Left cardiac atrium (tissue), 4 donors: ENCODE measurements around the gene PKD2. TPM values are rescaled to one million over a fixed set of nuclear protein-coding genes. Genes with fewer than 3 reads are reported as not detected.
"Not testable (repeated sequence)": the region's sequence is repeated elsewhere in the genome, so short reads cannot be mapped to it uniquely, and the experiment has no call there.

Source experiments
- ATAC-seq, 2 donors: fragments of 200-7000 bp; cut with Tn5 transposase; one replicate each; pipeline ENCODE4 v1.9.1; 2020; ENCODE audit warnings: mild to moderate bottlenecking in 2 of 2, moderate library complexity in 2 of 2
- DNase-seq: peaks from one replicate; pipeline ENCODE4 v3.0.0-alpha.2; 2020
- intact Hi-C, 2 donors: fragments of 100-400 bp; cut with DNase I; formaldehyde crosslinking; loops; one replicate each; pipeline versions ENCODE4 v1.14.1 to v1.15.1; 2022 to 2023
- total RNA-seq, 2 donors: library from RNA; stranded (reverse); fragmentation: NEBNext Ultra II Directional; extraction: Animal tissue kit (Norgen Biotek cat#: 25700); gene quantifications; one replicate each; pipeline ENCODE4 v1.2.1, GENCODE V29; 2021
- donor health status: DM: no; HTN: yes; CAD: no.
- donor health status: DM: no; HTN: yes; CAD: no; lungs with severe emphysema.
- donor health status: DM: yes; HTN: yes; CAD: no.
- donor health status: Dilated cardiomyopathy.

Gene PKD2
- total RNA-seq, 2 donors from 2014 or later, result 16.1 to 21.5 TPM

GRCh38 chr4:87983996-87984395, 23.4 kb upstream of the PKD2 start:
- DNase-seq (no peak), ATAC-seq (no peak)
- intact Hi-C loops, result no loop called here

GRCh38 chr4:87985097-87985886, 22.1 kb upstream of the PKD2 start:
- DNase-seq, result no peak
- ATAC-seq, result peak; percentile 59 to 89
- intact Hi-C loops, result no loop called here

- intact Hi-C loops, result no loop called here
- ATAC-seq (no peak), DNase-seq (no peak)
Observed at GRCh38 chr4:87985887-87986200, 21.6 kb upstream of the PKD2 start.

GRCh38 chr4:87986508-87986907, 20.9 kb upstream of the PKD2 start:
- DNase-seq, result no peak

GRCh38 chr4:87989765-87990164, 17.7 kb upstream of the PKD2 start:
- ATAC-seq (no peak), DNase-seq (no peak)
- intact Hi-C loops, result no loop called here

More at GRCh38 chr4:87986508-87986907, 20.9 kb upstream of the PKD2 start:
- ATAC-seq, result no peak
- intact Hi-C loops, result no loop called here

- intact Hi-C loops, result no loop called here
- ATAC-seq, result no peak
- DNase-seq, result no peak
Observed at GRCh38 chr4:87995435-87995834, 12.0 kb upstream of the PKD2 start.

GRCh38 chr4:87999191-87999691, 8.2 kb upstream of the PKD2 start:
- intact Hi-C loops, DNase-seq, ATAC-seq: not testable (repeated sequence)

- ATAC-seq (no peak), DNase-seq (no peak)
- intact Hi-C loops, result no loop called here
Observed at GRCh38 chr4:88001871-88002270, 5.6 kb upstream of the PKD2 start.

GRCh38 chr4:88002786-88003185, 4.6 kb upstream of the PKD2 start:
- ATAC-seq (peak in 1 of 2 donors; percentile 6), DNase-seq (no peak)
- intact Hi-C loops, result no loop called here

- DNase-seq, result no peak
- no peak for ATAC-seq
- intact Hi-C loops, result no loop called here
Observed at GRCh38 chr4:88003261-88003660, 4.2 kb upstream of the PKD2 start.

GRCh38 chr4:88005076-88005475, 2.4 kb upstream of the PKD2 start:
- intact Hi-C loops, result no loop called here
- ATAC-seq, result no peak
- no peak for DNase-seq

- DNase-seq (no peak), ATAC-seq (no peak)
- intact Hi-C loops, result no loop called here
Observed at GRCh38 chr4:88005946-88006345, 1.5 kb upstream of the PKD2 start.

- ATAC-seq (peak in 1 of 2 donors; percentile 0), DNase-seq (no peak)
- intact Hi-C loops, result no loop called here
Observed at GRCh38 chr4:88006956-88007303, 505 bp upstream of the PKD2 start.

- DNase-seq (peak; percentile 51), ATAC-seq (peak; percentile 58 to 65)
- intact Hi-C loops, result no loop called here
Observed at GRCh38 chr4:88008122-88008742, 797 bp downstream of the PKD2 start.

GRCh38 chr4:88008743-88009171, 1.3 kb downstream of the PKD2 start:
- no peak for DNase-seq
- intact Hi-C loops, result no loop called here
- no peak for ATAC-seq

- no peak for ATAC-seq
- intact Hi-C loops, result no loop called here
- DNase-seq, result no peak
Observed at GRCh38 chr4:88009871-88010270, 2.4 kb downstream of the PKD2 start.

GRCh38 chr4:88010966-88011365, 3.5 kb downstream of the PKD2 start:
- DNase-seq, result no peak
- intact Hi-C loops, result no loop called here
- ATAC-seq, result no peak

GRCh38 chr4:88012647-88013046, 5.2 kb downstream of the PKD2 start:
- intact Hi-C loops, result no loop called here
- ATAC-seq, result no peak
- DNase-seq, result no peak

GRCh38 chr4:88014386-88014905, 7.0 kb downstream of the PKD2 start:
- intact Hi-C loops, result no loop called here
- DNase-seq, result no peak
- no peak for ATAC-seq

- intact Hi-C loops, result no loop called here
- DNase-seq (no peak), ATAC-seq (no peak)
Observed at GRCh38 chr4:88015659-88016295, 8.3 kb downstream of the PKD2 start.
